Prostate gland (tissue), 2 donors: ENCODE measurements around the gene COL9A3.

Experiments used
- CTCF ChIP-seq, 4 experiments: fragments of 200-600 bp in 2 of 4; fragments of 450-650 bp in 2 of 4; sonication (generic) in 2 of 4; IDR thresholded peaks; 1 replicate in 3 of 4; 2 replicates in 1 of 4; pipeline ENCODE4 v1.5.1; 2016 to 2019; ENCODE audit warnings: antibody characterized with exemption in 4 of 4, mild to moderate bottlenecking in 2 of 4, moderate library complexity in 2 of 4
- POLR2A ChIP-seq: fragments of 450-650 bp; IDR thresholded peaks from one replicate; pipeline ENCODE4 v1.6.1; 2016; ENCODE audit warnings: antibody characterized with exemption, mild to moderate bottlenecking
- POLR2AphosphoS5 ChIP-seq: sonication (generic); formaldehyde crosslinking; IDR thresholded peaks from one replicate; pipeline ENCODE4 v1.6.1; 2017; ENCODE audit warnings: antibody characterized with exemption

- TF ChIP-seq POLR2AphosphoS5, result no peak
- no peak for TF ChIP-seq CTCF (IDR thresholded peaks at IDR 0.05)
- TF ChIP-seq POLR2A, result no peak
Observed at GRCh38 chr20:62787321-62787720, 29.5 kb upstream of the COL9A3 start.
